K562 (cell line): ENCODE data around the gene FGFBP2.

Source experiments
- CHD4 ChIP-seq: fragments of 200-600 bp; sonication (generic); IDR thresholded peaks from 3 replicates; pipeline ENCODE4 v1.6.1; 2012; ENCODE audit warnings: low read depth, mild to moderate bottlenecking, mixed read lengths, low read length, inconsistent platforms; ENCODE audit not compliant: insufficient read depth, insufficient replicate concordance, poor library complexity, severe bottlenecking
- CREB3 ChIP-seq: fragments of 450-650 bp; conservative IDR thresholded peaks from 2 replicates; pipeline ENCODE4 v1.6.1; 2016; ENCODE audit warnings: missing genetic modification characterization, low read depth, mild to moderate bottlenecking, missing compliant biosample characterization, moderate library complexity
- CTCF ChIP-seq, 3 experiments: IDR thresholded peaks in 2 of 3; conservative IDR thresholded peaks in 1 of 3; 2 replicates each; pipeline ENCODE4 v1.5.1; 2011 to 2012; ENCODE audit warnings: low read length in 3 of 3, mild to moderate bottlenecking in 3 of 3, control low read depth in 2 of 3, improper control_type of control experiment in 1 of 3, inconsistent platforms in 1 of 3, low read depth in 1 of 3, mixed read lengths in 1 of 3, moderate library complexity in 1 of 3; ENCODE audit not compliant: insufficient read depth in 2 of 3
- EP300 ChIP-seq: IDR thresholded peaks from 2 replicates; pipeline ENCODE4 v1.6.1; 2012; ENCODE audit warnings: low read length, improper control_type of control experiment
- EZH2 ChIP-seq: IDR thresholded peaks from 2 replicates; pipeline ENCODE4 v1.6.1; 2012; ENCODE audit warnings: low read depth, mild to moderate bottlenecking, inconsistent platforms, low read length, borderline replicate concordance
- IRF2 ChIP-seq: sonication (generic); formaldehyde crosslinking; IDR thresholded peaks from 2 replicates; pipeline ENCODE4 v1.8.1; 2022; ENCODE audit warnings: mild to moderate bottlenecking, missing genetic modification reagents
- MIER1 ChIP-seq: fragments of 450-650 bp; IDR thresholded peaks from 2 replicates; pipeline ENCODE4 v1.6.1; 2016; ENCODE audit warnings: antibody characterized with exemption, mild to moderate bottlenecking, low read depth
- RB1 ChIP-seq: fragments of 450-650 bp; IDR thresholded peaks from 2 replicates; pipeline ENCODE4 v1.6.1; 2017; ENCODE audit warnings: low read depth, mild to moderate bottlenecking
- ZNF57 ChIP-seq: fragments of 450-650 bp; formaldehyde crosslinking; IDR thresholded peaks from 2 replicates; pipeline ENCODE4 v1.4.0; 2020; ENCODE audit warnings: mild to moderate bottlenecking, moderate library complexity
- TF ChIP-seq, protein P1 (sequence below): fragments of 250-450 bp; sonication (Bioruptor Pico); IDR thresholded peaks from 2 replicates; pipeline ENCODE4 v1.4.0; 2020; ENCODE audit warnings: mild to moderate bottlenecking
- TF ChIP-seq, protein P2 (sequence below): sonication (generic); formaldehyde crosslinking; IDR thresholded peaks from 2 replicates; pipeline ENCODE4 v1.5.0; 2020; ENCODE audit warnings: missing genetic modification reagents

DNA sequence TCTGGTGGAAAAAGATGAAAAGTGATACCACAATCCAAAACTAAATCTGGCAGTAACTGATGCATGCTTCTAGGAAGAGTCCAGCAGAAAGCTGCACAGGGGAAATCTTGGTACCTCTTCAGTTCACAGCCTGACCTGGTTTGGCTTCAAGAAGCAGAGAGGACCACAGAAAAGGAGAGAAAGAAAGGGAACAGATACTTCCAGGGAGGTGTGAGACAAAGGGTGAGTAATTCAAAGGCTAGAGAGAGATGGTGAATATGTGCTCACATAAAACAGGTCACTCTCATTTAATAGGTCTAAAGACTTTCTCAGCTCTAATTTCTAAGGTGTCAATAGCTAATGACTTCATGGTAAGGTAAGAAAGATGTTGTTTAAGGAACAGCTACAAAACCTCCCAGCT is 11.2 kb downstream of the FGFBP2 start:
- no peak for TF ChIP-seq ZNF57 (CRISPR knock-in tag)
- no peak for TF ChIP-seq EP300
- TF ChIP-seq, protein P1, sequence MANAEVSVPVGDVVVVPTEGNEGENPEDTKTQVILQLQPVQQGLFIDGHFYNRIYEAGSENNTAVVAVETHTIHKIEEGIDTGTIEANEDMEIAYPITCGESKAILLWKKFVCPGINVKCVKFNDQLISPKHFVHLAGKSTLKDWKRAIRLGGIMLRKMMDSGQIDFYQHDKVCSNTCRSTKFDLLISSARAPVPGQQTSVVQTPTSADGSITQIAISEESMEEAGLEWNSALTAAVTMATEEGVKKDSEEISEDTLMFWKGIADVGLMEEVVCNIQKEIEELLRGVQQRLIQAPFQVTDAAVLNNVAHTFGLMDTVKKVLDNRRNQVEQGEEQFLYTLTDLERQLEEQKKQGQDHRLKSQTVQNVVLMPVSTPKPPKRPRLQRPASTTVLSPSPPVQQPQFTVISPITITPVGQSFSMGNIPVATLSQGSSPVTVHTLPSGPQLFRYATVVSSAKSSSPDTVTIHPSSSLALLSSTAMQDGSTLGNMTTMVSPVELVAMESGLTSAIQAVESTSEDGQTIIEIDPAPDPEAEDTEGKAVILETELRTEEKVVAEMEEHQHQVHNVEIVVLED (CRISPR knock-in tag), result no peak
- no peak for TF ChIP-seq CTCF (IDR thresholded peaks at IDR 0.05 in 2 of 3, conservative IDR thresholded peaks at IDR 0.05 in 1 of 3; ENCODE audit: insufficient read depth in 2 of 3, low read depth in 1 of 3, low read length in 3 of 3)
- TF ChIP-seq RB1, result no peak
- no peak for TF ChIP-seq CHD4
- TF ChIP-seq, protein P2, sequence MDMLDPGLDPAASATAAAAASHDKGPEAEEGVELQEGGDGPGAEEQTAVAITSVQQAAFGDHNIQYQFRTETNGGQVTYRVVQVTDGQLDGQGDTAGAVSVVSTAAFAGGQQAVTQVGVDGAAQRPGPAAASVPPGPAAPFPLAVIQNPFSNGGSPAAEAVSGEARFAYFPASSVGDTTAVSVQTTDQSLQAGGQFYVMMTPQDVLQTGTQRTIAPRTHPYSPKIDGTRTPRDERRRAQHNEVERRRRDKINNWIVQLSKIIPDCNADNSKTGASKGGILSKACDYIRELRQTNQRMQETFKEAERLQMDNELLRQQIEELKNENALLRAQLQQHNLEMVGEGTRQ (CRISPR knock-in tag), result no peak
- TF ChIP-seq EZH2, result no peak
- no peak for TF ChIP-seq IRF2 (CRISPR knock-in tag)
- TF ChIP-seq MIER1, result no peak
- TF ChIP-seq CREB3 (tag), result no peak
